ENCODE data around the gene TSR3. TPM values are rescaled to one million over a fixed set of nuclear protein-coding genes. Genes with fewer than 3 reads are reported as not detected.

The TSR3 gene
- total RNA-seq, 1 experiment from 2014 or later = 50.5 TPM

- H3K4me3 ChIP-seq = peak overlapping the region; percentile 73
- no peaks in the 10 kb centered on the region for H3K27me3 ChIP-seq
- H3K9me3 ChIP-seq (replicated peaks) = no peaks in the 10 kb centered on the region
- H3K27ac ChIP-seq = peak overlapping the region; percentile 42
- DNase-seq = no peak
- peaks cover 4% of the 10 kb centered on the region; the same call in 1 of the 2 replicates for H3K4me1 ChIP-seq
- peaks cover 25% of the 10 kb centered on the region for H3K36me3 ChIP-seq
These were observed 41.5 kb downstream of the TSR3 start for GRCh38 chr16:1309888-1310831.

DNA sequence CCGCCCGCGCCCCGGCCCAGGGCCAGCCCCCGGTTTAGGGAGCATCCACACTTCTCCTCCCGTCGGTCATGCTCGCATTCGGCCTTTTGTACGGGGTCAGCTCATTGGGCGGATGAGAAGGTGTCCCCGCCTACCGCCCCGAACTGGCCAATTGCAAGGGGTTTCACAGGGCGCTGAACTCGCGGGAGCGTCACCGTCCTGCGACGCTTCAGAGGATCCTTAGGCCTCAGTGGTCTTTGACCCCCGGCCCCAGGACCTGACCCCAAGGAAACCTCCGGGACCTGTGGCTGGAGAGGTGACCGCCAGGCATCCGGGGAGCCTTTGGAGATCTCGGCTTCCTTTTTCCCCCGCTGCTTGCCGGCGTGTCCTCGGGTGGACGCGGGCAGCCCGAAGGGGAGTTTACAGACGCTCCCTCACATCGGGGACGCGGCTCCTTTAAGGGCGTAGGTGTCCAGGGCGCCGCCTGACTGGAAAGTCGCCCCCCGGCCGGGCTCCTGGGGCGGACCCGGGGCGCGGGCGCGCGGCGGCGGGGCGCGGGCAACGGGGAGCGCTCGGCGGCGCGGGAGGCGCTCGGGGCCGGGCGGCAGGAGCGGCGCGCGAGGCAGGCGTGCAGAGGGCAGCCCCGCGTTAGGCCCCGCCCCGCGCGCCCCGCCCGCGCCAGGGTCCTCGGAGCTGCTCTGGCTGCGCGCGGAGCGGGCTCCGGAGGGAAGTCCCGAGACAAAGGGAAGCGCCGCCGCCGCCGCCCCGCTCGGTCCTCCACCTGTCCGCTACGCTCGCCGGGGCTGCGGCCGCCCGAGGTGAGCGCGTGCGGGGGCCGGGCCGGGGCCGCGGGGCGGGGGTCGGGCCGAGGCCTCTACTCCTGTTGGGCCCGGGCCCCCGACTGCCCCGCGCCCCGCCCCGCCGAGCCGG is 42.4 kb downstream of the TSR3 start, which contains the start of gene UBE2I:
Gene UBE2I, plus strand, starts transcription at position 660 of the 909 bp plus-strand sequence. CDS start 4,395 bp downstream, outside the sequence.
- Histone ChIP-seq H3K27ac (peak within 1 kb of the TSS; percentile 100), H3K4me1 (peaks cover 4% of the 10 kb centered on the region; the same call in 1 of the 2 replicates), H3K9me3 (replicated peaks) (no peaks in the 10 kb centered on the region), H3K36me3 (peaks cover 18% of the 10 kb centered on the region), H3K27me3 (no peaks in the 10 kb centered on the region), H3K4me3 (peak within 1 kb of the TSS; percentile 73)
- DNase-seq = peak; percentile 98

DNA sequence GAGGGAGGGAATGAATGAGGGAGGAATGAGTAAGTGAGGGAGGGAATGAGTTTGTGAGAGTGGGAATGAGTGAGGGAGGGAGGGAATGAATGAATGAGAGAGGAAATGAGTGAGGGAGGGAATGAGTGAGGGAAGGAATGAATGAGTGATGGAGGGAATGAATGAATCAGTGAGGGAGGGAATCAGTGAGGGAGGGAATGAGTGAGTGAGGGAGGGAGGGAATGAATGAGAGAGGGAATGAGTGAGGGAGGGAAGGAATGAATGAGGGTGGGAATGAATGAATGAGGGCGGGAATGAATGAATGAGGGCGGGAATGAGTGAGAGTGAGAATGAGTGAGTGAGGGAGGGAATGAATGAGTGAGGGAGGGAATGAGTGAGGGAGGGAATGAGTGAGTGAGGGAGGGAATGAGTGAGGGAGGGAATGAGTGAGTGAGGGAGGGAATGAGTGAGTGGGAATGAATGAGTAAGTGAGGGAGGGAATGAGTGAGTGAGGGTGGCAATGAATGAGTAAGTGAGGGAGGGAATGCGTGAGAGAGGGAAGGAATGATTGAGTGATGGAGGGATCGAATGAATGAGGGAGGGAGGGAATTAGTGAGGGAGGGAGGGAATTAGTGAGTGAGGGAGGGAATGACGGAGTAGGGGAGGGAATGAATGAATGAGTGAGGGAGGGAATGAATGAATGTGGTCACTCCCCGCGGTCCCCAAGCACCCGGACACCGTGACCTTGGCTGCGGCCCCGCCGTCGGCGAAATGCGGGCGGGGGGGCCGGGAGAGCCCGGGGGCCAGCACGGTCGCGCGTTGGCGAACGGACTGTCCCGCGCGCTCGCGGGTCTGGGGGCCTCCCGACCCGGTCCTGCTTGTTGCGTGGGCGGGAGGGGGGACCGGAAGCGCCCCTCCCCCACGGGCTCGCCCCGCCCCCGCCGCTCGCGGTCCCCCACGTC is 43.4 kb downstream of the TSR3 start:
- peak overlapping the region; percentile 100 for H3K27ac ChIP-seq
- H3K4me1 ChIP-seq = peaks cover 4% of the 10 kb centered on the region; the same call in 1 of the 2 replicates
- H3K27me3 ChIP-seq = peaks cover 3% of the 10 kb centered on the region; the same call in 1 of the 2 replicates
- peaks cover 13% of the 10 kb centered on the region for H3K36me3 ChIP-seq
- peak overlapping the region; percentile 73 for H3K4me3 ChIP-seq
- DNase-seq = no peak
- H3K9me3 ChIP-seq (replicated peaks) = no peaks in the 10 kb centered on the region

GRCh38 chr16:1306334-1306733 is 45.3 kb downstream of the TSR3 start:
- DNase-seq = no peak
- no peaks in the 10 kb centered on the region for H3K36me3 ChIP-seq

GRCh38 chr16:1305823-1306222 is 45.9 kb downstream of the TSR3 start:
- DNase-seq = no peak
- Histone ChIP-seq H3K4me3 (no peak overlapping the region), H3K27me3 (peaks cover 14% of the 10 kb centered on the region), H3K4me1 (no peaks in the 10 kb centered on the region), H3K9me3 (replicated peaks) (no peaks in the 10 kb centered on the region), H3K27ac (no peak overlapping the region), H3K36me3 (no peaks in the 10 kb centered on the region)

More at GRCh38 chr16:1306334-1306733, 45.3 kb downstream of the TSR3 start:
- H3K9me3 ChIP-seq (replicated peaks) = no peaks in the 10 kb centered on the region
- H3K4me1 ChIP-seq = peaks cover 1% of the 10 kb centered on the region; the same call in 1 of the 2 replicates
- H3K27me3 ChIP-seq = peaks cover 10% of the 10 kb centered on the region
- no peak overlapping the region for H3K4me3 ChIP-seq
- H3K27ac ChIP-seq = no peak overlapping the region

DNA sequence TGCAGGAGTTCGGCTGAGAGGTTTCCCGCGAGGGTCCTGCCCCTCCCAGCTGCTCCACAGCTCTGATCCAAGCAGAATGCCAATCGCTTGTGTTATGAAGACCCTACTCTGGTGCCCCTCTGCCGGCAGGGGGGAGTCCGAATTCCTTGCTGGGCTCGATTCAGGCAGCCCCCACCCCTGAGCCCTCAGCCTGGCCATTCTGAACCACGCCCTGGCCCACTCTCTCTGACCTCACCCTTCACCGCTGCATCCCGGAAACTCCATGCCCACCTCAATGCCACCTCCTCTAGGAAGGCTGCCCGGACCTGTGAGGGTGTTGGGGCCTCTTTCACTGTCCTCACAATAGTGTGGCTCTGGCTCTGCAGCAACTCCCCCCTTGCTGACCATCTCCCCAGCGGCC is 50.1 kb downstream of the TSR3 start:
- H3K27ac ChIP-seq = no peak overlapping the region
- no peaks in the 10 kb centered on the region for H3K4me1 ChIP-seq
- no peak overlapping the region for H3K4me3 ChIP-seq
- H3K9me3 ChIP-seq (replicated peaks) = no peaks in the 10 kb centered on the region
- H3K27me3 ChIP-seq = peaks cover 33% of the 10 kb centered on the region
- DNase-seq = no peak
- H3K36me3 ChIP-seq = no peaks in the 10 kb centered on the region

GRCh38 chr16:1300664-1301476 is 50.8 kb downstream of the TSR3 start:
- H3K4me3 ChIP-seq = no peak overlapping the region
- H3K27me3 ChIP-seq = peaks cover 33% of the 10 kb centered on the region
- H3K4me1 ChIP-seq = no peaks in the 10 kb centered on the region
- no peak overlapping the region for H3K27ac ChIP-seq
- DNase-seq = peak; percentile 63 to 72
- no peaks in the 10 kb centered on the region for H3K9me3 ChIP-seq (replicated peaks)
- H3K36me3 ChIP-seq = no peaks in the 10 kb centered on the region

- no peak overlapping the region for H3K4me3 ChIP-seq
- no peaks in the 10 kb centered on the region for H3K9me3 ChIP-seq (replicated peaks)
- H3K4me1 ChIP-seq = no peaks in the 10 kb centered on the region
- no peak for DNase-seq
- no peaks in the 10 kb centered on the region for H3K36me3 ChIP-seq
- H3K27ac ChIP-seq = no peak overlapping the region
- peaks cover 38% of the 10 kb centered on the region for H3K27me3 ChIP-seq
These were observed 51.8 kb downstream of the TSR3 start for GRCh38 chr16:1299868-1300203.

Other genes with a start within 250 kb of the TSR3 start
- gene CACNA1H, start 198.8 kb downstream of the TSR3 start, total RNA-seq (2014; rRNA removed; shearing (Covaris generic)) = 1.4 and 1.7 TPM in 2 replicates
- not detected in 2 replicates for gene TPSG1, start 126.6 kb downstream of the TSR3 start, total RNA-seq (2014; rRNA removed; shearing (Covaris generic))
- gene TPSB2, start 121.7 kb downstream of the TSR3 start, total RNA-seq (2014; rRNA removed; shearing (Covaris generic)) = not detected in 2 replicates
- gene TPSAB1, start 111.2 kb downstream of the TSR3 start, total RNA-seq (2014; rRNA removed; shearing (Covaris generic)) = not detected in 2 replicates
- gene TPSD1, start 95.8 kb downstream of the TSR3 start, total RNA-seq (2014; rRNA removed; shearing (Covaris generic)) = not detected in 2 replicates
- gene UBE2I, start 42.2 kb downstream of the TSR3 start, total RNA-seq (2014; rRNA removed; shearing (Covaris generic)) = 163 and 181 TPM in 2 replicates
- 0.13 and 0.34 TPM in 2 replicates for gene BAIAP3, start 18.2 kb downstream of the TSR3 start, total RNA-seq (2014; rRNA removed; shearing (Covaris generic))
- 15.5 and 16.0 TPM in 2 replicates for gene GNPTG, start 53 bp upstream of the TSR3 start, total RNA-seq (2014; rRNA removed; shearing (Covaris generic))
- 8.7 and 9.8 TPM in 2 replicates for gene UNKL, start 62.8 kb upstream of the TSR3 start, total RNA-seq (2014; rRNA removed; shearing (Covaris generic))
- 20.1 and 22.5 TPM in 2 replicates for gene UQCC4, start 68.9 kb upstream of the TSR3 start, total RNA-seq (2014; rRNA removed; shearing (Covaris generic))
- gene PERCC1, start 79.2 kb upstream of the TSR3 start, total RNA-seq (2014; rRNA removed; shearing (Covaris generic)) = 111 and 114 TPM in 2 replicates
- gene CCDC154, start 92.7 kb upstream of the TSR3 start, total RNA-seq (2014; rRNA removed; shearing (Covaris generic)) = 0.33 and 0.71 TPM in 2 replicates
- 32.2 and 33.8 TPM in 2 replicates for gene CLCN7, start 123.2 kb upstream of the TSR3 start, total RNA-seq (2014; rRNA removed; shearing (Covaris generic))
- not detected in 2 replicates for gene PTX4, start 137.1 kb upstream of the TSR3 start, total RNA-seq (2014; rRNA removed; shearing (Covaris generic))
- 21.9 and 27.9 TPM in 2 replicates for gene TELO2, start 141.5 kb upstream of the TSR3 start, total RNA-seq (2014; rRNA removed; shearing (Covaris generic))
- 1.1 and 1.2 TPM in 2 replicates for gene TMEM204, start 181.8 kb upstream of the TSR3 start, total RNA-seq (2014; rRNA removed; shearing (Covaris generic))

Measured in SJCRH30 (cell line).